Activated T-cell treated with anti-CD3 and anti-CD28 coated beads, Interleukin-2, amount 50 U/mL, for 24 hours (primary cell): ENCODE measurements around the gene IL33.

Source experiments
- DNase-seq: peaks from one replicate; pipeline ENCODE4 v3.0.0-alpha.2; 2020
- H3K27ac Mint-ChIP-seq: 2 replicates; pipeline ENCODE4 v1.8.0; 2020; ENCODE audit warnings: mild to moderate bottlenecking, mixed read lengths
- H3K27me3 Mint-ChIP-seq: 2 replicates; pipeline ENCODE4 v1.8.0; 2020; ENCODE audit warnings: mixed read lengths
- H3K36me3 Mint-ChIP-seq: 2 replicates; pipeline ENCODE4 v1.8.0; 2020; ENCODE audit warnings: low read depth, mixed read lengths
- H3K4me1 Mint-ChIP-seq: 2 replicates; pipeline ENCODE4 v1.8.0; 2020; ENCODE audit warnings: low read depth, mixed read lengths
- H3K4me3 Mint-ChIP-seq: 2 replicates; pipeline ENCODE4 v1.8.0; 2020; ENCODE audit warnings: mild to moderate bottlenecking, moderate library complexity, mixed read lengths
- H3K9me3 Mint-ChIP-seq: 2 replicates; pipeline ENCODE4 v1.8.0; 2020; ENCODE audit warnings: mixed read lengths

IL33 gene

DNA sequence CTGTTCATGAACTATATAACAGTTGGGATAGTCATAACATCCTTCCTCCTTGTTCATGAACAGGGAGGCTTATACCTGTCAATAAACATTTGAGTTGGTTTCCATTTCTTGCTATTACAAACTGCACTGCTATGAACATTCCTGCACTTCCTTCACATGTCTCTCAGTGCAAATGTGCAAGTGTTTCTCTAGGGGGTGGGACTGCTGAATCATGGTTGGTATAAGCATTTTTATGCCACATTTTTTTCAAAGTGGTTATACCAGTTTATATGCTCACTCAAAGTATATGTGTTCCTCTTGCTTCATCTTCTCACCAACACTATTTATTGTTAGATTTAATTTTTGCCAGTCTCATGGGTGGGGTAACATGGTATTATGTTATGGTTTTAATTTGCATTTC is 86.8 kb downstream of the IL33 start:
- Mint-ChIP-seq H3K27ac (no peak overlapping the region), H3K36me3 (no peaks in the 10 kb centered on the region), H3K4me3 (no peak overlapping the region), H3K27me3 (peaks cover 10% of the 10 kb centered on the region), H3K9me3 (no peaks in the 10 kb centered on the region), H3K4me1 (no peaks in the 10 kb centered on the region)
- no peak for DNase-seq

DNA sequence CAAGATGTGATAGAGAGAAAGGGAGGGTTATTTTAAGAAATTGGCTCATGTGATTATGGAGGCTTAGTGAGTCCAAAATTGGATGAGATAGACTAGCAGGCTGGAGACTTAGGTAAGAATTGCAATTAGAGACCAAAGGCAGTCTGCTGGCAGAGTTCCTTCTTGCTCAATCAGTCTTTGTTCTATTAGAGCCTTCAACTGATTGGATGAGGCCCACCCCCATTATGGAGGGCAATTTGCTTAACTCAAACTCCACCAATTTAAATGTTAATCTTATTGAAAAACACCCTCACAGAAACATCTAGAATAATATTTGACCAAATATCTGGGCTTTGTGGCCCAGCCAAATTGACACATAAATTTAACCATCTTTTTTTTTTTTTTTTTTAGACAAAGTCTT is 88.6 kb downstream of the IL33 start:
- DNase-seq = no peak
- H3K27ac Mint-ChIP-seq = no peak overlapping the region
- H3K36me3 Mint-ChIP-seq = no peaks in the 10 kb centered on the region
- no peak overlapping the region for H3K4me3 Mint-ChIP-seq
- peaks cover 8% of the 10 kb centered on the region for H3K27me3 Mint-ChIP-seq
- no peaks in the 10 kb centered on the region for H3K9me3 Mint-ChIP-seq
- no peaks in the 10 kb centered on the region for H3K4me1 Mint-ChIP-seq

DNA sequence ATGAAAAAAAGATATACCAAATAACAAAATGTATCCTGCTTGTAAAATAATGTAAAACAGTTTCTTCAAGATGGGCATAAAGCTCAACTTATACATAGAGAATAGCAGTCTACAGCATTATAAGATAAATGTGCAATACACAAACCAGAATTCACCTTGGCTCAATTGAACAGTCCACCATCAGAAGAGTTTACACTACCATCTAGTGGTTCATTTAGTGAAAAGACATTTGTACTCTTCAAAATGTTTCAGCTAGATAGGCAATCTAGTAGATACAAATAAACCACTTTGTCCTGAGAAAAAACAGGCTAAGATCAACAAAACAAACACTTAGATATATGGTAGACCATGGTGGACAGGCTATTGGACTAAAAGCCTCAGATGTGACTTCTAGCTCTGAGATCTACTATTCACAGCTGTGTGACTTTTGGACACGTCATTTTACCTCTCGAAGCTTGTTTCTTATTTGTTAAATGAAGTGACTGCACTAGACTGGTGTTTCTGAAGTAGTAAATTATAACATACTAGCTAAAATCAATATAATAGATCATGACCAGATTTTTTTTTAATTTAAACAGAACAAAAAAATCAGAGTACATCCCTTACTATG is 90.5 kb downstream of the IL33 start:
- Mint-ChIP-seq H3K4me1 (no peaks in the 10 kb centered on the region), H3K27ac (no peak overlapping the region), H3K4me3 (no peak overlapping the region), H3K36me3 (no peaks in the 10 kb centered on the region), H3K9me3 (no peaks in the 10 kb centered on the region), H3K27me3 (peaks cover 8% of the 10 kb centered on the region)
- DNase-seq = no peak
